Heart right ventricle (tissue), 16 donors: Measurements from ENCODE around the gene COL11A1. TPM values are rescaled to one million over a fixed set of nuclear protein-coding genes. Genes with fewer than 3 reads are reported as not detected.

Experiments used
- ATAC-seq, 8 donors: fragments of 200-7000 bp; cut with Tn5 transposase; one replicate each; pipeline ENCODE4 v1.9.1; 2020; ENCODE audit warnings: mild to moderate bottlenecking in 8 of 8, moderate library complexity in 8 of 8, moderate number of reproducible peaks in 1 of 8
- DNase-seq, 2 donors: peaks; one replicate each; pipeline ENCODE4 v3.0.0-alpha.2; 2020
- H3K27ac ChIP-seq, 10 donors: fragments of 200-600 bp; sonication (generic) in 2 of 10; one replicate each; pipeline versions ENCODE4 v1.5.0 to v1.8.0; 2020 to 2022; ENCODE audit warnings: mild to moderate bottlenecking in 3 of 10
- H3K27me3 ChIP-seq, 7 donors: fragments of 200-600 bp; one replicate each; pipeline ENCODE4 v1.8.0; 2021 to 2022; ENCODE audit warnings: mild to moderate bottlenecking in 2 of 7
- H3K36me3 ChIP-seq, 9 donors: fragments of 200-600 bp; sonication (generic) in 1 of 9; one replicate each; pipeline versions ENCODE4 v1.5.0 to v1.8.0; 2020 to 2022; ENCODE audit warnings: mild to moderate bottlenecking in 2 of 9
- H3K4me1 ChIP-seq, 9 donors: fragments of 200-600 bp; sonication (generic) in 1 of 9; one replicate each; pipeline versions ENCODE4 v1.5.0 to v1.8.0; 2020 to 2022; ENCODE audit warnings: mild to moderate bottlenecking in 4 of 9
- H3K4me3 ChIP-seq, 10 donors: fragments of 200-600 bp; sonication (generic) in 2 of 10; one replicate each; pipeline versions ENCODE4 v1.5.0 to v1.8.0; 2020 to 2022; ENCODE audit warnings: mild to moderate bottlenecking in 7 of 10, moderate library complexity in 2 of 10
- H3K9me3 ChIP-seq, 11 donors: fragments of 200-600 bp in 10 of 11; sonication (generic) in 2 of 11; one replicate each; pipeline versions ENCODE4 v1.5.0 to v1.8.0; 2013 to 2022; ENCODE audit warnings: mild to moderate bottlenecking in 2 of 11, control low read depth in 1 of 11, moderate library complexity in 1 of 11
- WGBS, 2 donors: extraction: QIAGEN DNeasy Blood & Tissue Kit; methylation state at CpG; one replicate each; pipeline ENCODE4 v1.1.7; 2013; ENCODE audit warnings: inconsistent platforms in 1 of 2; 5-methylcytosine and 5-hydroxymethylcytosine counted together
- intact Hi-C, 10 donors: fragments of 100-400 bp; cut with DNase I; formaldehyde crosslinking; loops; one replicate each; pipeline versions ENCODE4 v1.11.1 to v1.14.2; 2022
- polyA plus RNA-seq, 2 donors: library from polyadenylated mRNA; stranded (reverse); fragments of 200-250 nt; gene quantifications; one replicate each; pipeline ENCODE4 v1.2.3, GENCODE V29; 2013
- total RNA-seq, 10 donors: library from RNA; stranded (reverse); fragmentation: NEBNext Ultra II Directional in 3 of 10; extraction: Animal tissue kit (Norgen Biotek cat#: 25700) in 3 of 10; gene quantifications; one replicate each; pipeline versions ENCODE4 v1.2.1 to v1.2.4, GENCODE V29; 2021 to 2023
- TF ChIP-seq, protein P1 (sequence below), 9 donors: fragments of 200-600 bp; sonication (generic) in 2 of 9; IDR thresholded peaks; one replicate each; pipeline versions ENCODE4 v1.5.0 to v1.8.0; 2021 to 2022; ENCODE audit warnings: antibody characterized with exemption in 9 of 9, mild to moderate bottlenecking in 5 of 9, moderate library complexity in 1 of 9
- donor health status: Arrhythmogenic right ventricular cardiomyopathy.
- donor health status: ischemic (EF 13 %, LVEDD 7.1; RV severe dilation, severe dysfunction).
- donor health status: healthy with polysubstance abuse.
- donor health status: DM: no; HTN: yes; CAD: no.
- donor health status: DM: no; HTN: no; CAD: no.
- donor health status: ischemic (EF 25% LVEDD 6.9; RV normal size, moderate dysfunction).
- donor health status: ischemic (EF 25% LVEDD 5.7; RV mildly dilated, moderate dysfunction).
- donor health status: healthy.
- donor health status: DM: yes; HTN: yes; CAD: no.
- donor health status: Ischemic cardiomyopathy.
- donor health status: ischemic (EF 35%, LVEDD 5.7; RV mildly dilated, moderate dysfunction).
- donor health status: nonischemic (EF 11% LVEDD 7.7; RV severe dilation, severe dysfunction).
- donor health status: DM: yes; HTN: yes; CAD: no.
- donor health status: PGD.
- donor health status: ischemic (EF 29% LVEDD 5.4; RV normal size, mild dysfunction).
- donor health status: nonischemic (EF 23%, LVEDD 6.1; RV moderate dilation, normal function).

The COL11A1 gene
- total and polyA plus RNA-seq, 12 donors = 0.12 to 0.15 (median 0.13) TPM; not detected in 9

GRCh38 chr1:102879439-102879993 is 228.8 kb downstream of the COL11A1 start:
- WGBS, 2 donors = 59 to 61% methylated on average over 6 of the region's 6 CpGs
- ATAC-seq (no peak), DNase-seq (no peak)
- Histone ChIP-seq H3K27me3 (no peaks in the 10 kb centered on the region), H3K4me3 (no peak overlapping the region), H3K9me3 (no peaks in the 10 kb centered on the region), H3K27ac (no peak overlapping the region), H3K36me3 (no peaks in the 10 kb centered on the region), H3K4me1 (no peaks in the 10 kb centered on the region)
- intact Hi-C loops = no loop called here
- TF ChIP-seq, protein P1, sequence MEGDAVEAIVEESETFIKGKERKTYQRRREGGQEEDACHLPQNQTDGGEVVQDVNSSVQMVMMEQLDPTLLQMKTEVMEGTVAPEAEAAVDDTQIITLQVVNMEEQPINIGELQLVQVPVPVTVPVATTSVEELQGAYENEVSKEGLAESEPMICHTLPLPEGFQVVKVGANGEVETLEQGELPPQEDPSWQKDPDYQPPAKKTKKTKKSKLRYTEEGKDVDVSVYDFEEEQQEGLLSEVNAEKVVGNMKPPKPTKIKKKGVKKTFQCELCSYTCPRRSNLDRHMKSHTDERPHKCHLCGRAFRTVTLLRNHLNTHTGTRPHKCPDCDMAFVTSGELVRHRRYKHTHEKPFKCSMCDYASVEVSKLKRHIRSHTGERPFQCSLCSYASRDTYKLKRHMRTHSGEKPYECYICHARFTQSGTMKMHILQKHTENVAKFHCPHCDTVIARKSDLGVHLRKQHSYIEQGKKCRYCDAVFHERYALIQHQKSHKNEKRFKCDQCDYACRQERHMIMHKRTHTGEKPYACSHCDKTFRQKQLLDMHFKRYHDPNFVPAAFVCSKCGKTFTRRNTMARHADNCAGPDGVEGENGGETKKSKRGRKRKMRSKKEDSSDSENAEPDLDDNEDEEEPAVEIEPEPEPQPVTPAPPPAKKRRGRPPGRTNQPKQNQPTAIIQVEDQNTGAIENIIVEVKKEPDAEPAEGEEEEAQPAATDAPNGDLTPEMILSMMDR (IDR thresholded peaks at IDR 0.05) = no peak

GRCh38 chr1:102875756-102876155 is 232.6 kb downstream of the COL11A1 start:
- H3K27me3 ChIP-seq = no peaks in the 10 kb centered on the region
- TF ChIP-seq, protein P1 (IDR thresholded peaks at IDR 0.05) = no peak
- no peaks in the 10 kb centered on the region for H3K4me1 ChIP-seq
- intact Hi-C loops = no loop called here
- H3K9me3 ChIP-seq = peaks cover 0 to 9% (median 0%) of the 10 kb centered on the region in 11 donors
- DNase-seq = no peak
- H3K4me3 ChIP-seq = no peak overlapping the region
- WGBS, 2 donors = 36 to 49% methylated on average over 1 of the region's 1 CpG
- no peaks in the 10 kb centered on the region for H3K36me3 ChIP-seq
- no peak for ATAC-seq
- no peak overlapping the region for H3K27ac ChIP-seq

DNA sequence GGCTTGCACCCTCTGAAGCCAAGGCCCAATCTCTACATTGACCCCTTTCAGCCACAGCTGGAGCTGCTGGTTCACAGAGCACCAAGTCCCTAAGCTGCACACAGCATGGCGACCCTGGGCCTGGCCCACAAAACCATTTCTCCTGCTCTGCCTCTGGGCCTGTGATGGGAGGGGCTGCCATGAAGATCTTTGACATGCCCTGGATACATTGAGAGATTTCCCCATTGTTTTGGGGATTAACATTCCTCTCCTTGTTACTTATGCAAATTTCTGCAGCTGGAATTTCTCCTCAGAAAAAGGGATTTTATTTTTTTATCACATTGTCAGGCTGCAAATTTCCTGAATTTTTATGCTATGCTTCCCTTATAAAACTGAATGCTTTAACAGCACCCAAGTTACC is 235.8 kb downstream of the COL11A1 start:
- Histone ChIP-seq H3K4me1 (no peaks in the 10 kb centered on the region), H3K36me3 (no peaks in the 10 kb centered on the region), H3K27me3 (no peaks in the 10 kb centered on the region), H3K4me3 (no peak overlapping the region), H3K9me3 (peaks cover 0 to 22% (median 5%) of the 10 kb centered on the region in 11 donors), H3K27ac (no peak overlapping the region)
- intact Hi-C loops = no loop called here
- 82 to 88% methylated on average over 1 of the region's 1 CpG for WGBS, 2 donors
- TF ChIP-seq, protein P1 (IDR thresholded peaks at IDR 0.05) = no peak
- ATAC-seq = no peak
- DNase-seq = no peak

DNA sequence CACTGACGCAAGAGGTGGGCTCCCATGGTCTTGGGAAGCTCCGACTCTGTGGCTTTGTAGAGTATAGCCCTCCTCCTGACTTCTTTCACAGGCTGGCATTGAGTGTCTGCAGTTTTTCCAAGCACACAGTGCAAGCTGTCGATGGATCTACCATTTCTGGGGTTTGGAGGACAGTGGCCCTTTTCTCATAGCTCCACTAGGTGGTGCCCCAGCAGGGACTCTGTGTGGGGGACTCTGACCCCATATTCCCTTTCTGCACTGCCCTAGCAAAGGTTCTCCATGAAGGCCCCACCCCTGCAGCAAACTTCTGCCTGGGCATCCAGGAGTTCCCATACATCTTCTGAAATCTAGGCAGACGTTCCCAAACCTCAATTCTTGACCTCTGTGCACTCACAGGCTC is 236.2 kb downstream of the COL11A1 start:
- Histone ChIP-seq H3K4me3 (no peak overlapping the region), H3K27ac (no peak overlapping the region), H3K4me1 (no peaks in the 10 kb centered on the region), H3K36me3 (no peaks in the 10 kb centered on the region), H3K27me3 (no peaks in the 10 kb centered on the region), H3K9me3 (peaks cover 0 to 22% (median 5%) of the 10 kb centered on the region in 11 donors)
- intact Hi-C loops = no loop called here
- TF ChIP-seq, protein P1 (IDR thresholded peaks at IDR 0.05) = no peak
- no peak for ATAC-seq
- DNase-seq = no peak
- 81 to 91% methylated on average over 4 of the region's 4 CpGs for WGBS, 2 donors
